GM19238 (cell line): ENCODE results near the gene OR5AN1.
"Not testable (repeated sequence)": the region's sequence is repeated elsewhere in the genome, so short reads cannot be mapped to it uniquely, and the experiment has no call there.

Experiments used
- DNase-seq: peaks from one replicate; pipeline ENCODE4 v3.0.0; 2011; ENCODE audit warnings: low spot score; ENCODE audit not compliant: insufficient read length

Gene OR5AN1, protein sequence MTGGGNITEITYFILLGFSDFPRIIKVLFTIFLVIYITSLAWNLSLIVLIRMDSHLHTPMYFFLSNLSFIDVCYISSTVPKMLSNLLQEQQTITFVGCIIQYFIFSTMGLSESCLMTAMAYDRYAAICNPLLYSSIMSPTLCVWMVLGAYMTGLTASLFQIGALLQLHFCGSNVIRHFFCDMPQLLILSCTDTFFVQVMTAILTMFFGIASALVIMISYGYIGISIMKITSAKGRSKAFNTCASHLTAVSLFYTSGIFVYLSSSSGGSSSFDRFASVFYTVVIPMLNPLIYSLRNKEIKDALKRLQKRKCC

DNA sequence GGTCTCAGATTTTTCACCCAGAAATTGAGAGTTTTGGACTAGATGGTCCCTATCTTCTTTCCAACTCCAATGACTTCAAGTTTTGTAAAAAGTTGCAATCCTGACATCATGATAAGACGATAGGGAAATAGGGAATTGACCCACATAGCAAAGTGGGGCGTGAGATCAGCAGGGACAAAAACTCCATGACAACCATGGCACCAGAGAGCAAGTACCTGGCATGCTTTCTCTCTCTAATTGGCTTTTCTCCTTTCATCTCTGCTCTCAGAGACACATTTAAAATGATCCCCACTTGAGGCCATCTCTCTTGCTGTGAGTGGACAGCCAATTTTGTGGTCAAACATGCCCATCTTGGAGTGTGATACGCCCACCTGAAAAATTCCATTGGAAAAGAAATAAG lies at the start of gene OR5AN1:
Gene OR5AN1 (plus strand): TSS at position 301 of the 400 bp plus-strand sequence. CDS start 5,564 bp downstream, outside the sequence.
- DNase-seq: no peak

DNA sequence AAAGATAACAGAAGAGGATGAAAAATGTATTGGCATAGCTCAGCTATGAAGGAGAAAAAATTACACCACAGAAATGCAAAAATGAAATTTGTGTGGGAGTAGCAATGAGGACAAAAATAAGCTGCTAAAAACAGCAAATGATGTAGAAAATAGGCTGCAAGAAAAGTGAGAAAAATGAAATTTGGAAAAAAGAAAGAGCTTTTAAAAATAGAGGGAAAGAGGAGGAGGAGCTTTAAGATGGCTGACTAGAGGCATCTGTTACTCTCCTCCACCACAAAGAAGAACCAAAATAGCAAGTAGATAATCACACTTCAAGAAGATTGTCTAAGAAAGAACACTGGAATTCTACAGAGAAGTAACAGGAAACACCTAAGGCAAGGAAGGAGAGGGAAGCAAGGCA lies 23.7 kb upstream of the OR5AN1 start:
- DNase-seq: no peak

DNA sequence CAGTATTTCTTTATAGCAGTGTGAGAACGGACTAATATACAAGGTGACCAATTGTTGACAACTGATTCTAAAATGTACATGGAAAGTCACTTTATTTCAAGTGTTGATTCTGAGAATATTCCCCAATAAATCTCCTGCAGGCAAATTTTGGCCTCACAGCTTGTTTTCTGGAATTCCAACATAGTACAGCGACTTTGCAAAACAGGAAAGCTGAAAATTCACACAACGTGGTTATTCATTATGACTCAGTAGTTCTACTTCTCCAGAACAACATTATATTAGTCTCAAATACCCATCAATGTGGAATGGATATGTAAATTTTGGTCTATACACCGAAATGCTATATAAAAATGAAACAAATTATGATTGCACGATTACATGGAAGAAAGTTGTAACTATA lies 22.5 kb upstream of the OR5AN1 start:
- no peak for DNase-seq

DNA sequence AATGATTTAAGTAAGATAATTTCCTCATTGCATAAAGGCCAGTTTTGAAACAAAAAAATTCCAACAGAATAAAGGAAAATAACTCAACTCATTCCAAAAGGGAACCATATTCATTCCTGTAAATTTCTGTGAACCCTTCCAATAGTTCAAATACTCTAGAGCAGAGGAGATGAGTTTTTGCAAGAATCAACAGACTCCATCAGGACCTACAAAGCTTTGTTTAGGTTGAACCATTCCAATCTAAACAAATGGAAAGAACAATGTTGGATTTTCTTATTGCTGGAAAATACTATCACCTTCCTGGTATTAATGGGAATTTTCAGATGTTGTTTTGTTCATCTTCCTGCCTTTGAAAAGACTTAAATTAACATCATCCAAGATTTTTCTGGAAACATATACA lies 21.8 kb upstream of the OR5AN1 start:
- DNase-seq: no peak

DNA sequence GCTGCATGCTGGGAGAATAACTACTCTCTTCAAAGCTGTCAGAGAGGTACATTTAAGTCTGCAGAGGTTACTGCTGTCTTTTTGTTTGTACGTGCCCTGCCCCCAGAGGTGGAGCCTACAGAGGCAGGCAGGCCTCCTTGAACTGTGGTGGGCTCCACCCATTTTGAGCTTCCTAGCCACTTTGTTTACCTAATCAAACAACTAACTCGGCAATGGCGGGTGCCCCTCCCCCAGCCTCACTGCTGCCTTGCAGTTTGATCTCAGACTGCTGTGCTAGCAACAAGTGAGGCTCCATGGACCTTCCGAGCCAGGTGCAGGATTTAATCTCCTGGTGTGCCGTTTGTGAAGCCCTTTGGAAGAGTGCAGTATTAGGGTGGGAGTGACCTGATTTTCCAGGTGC lies 9.0 kb upstream of the OR5AN1 start:
- DNase-seq: not testable (repeated sequence)

DNA sequence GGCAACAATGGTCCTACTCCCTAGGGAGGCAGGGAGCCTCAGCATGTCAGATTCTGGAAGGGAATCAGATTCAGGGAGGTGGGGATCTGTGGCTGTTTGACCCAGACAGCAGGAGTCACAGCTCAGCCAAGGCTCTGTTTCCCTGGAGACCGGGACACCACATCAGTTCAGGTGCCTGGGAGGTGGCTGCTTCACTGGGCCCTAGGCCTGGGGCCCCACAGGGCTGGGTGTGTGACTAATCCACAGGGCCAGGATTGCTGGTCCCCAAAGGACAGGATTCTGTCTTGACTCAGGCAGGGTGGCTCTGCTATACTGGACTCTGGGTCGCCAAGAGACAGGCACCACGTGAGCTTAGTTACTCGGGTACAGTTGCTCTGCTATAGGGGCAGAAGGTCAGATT lies 3.5 kb upstream of the OR5AN1 start:
- DNase-seq: no peak

DNA sequence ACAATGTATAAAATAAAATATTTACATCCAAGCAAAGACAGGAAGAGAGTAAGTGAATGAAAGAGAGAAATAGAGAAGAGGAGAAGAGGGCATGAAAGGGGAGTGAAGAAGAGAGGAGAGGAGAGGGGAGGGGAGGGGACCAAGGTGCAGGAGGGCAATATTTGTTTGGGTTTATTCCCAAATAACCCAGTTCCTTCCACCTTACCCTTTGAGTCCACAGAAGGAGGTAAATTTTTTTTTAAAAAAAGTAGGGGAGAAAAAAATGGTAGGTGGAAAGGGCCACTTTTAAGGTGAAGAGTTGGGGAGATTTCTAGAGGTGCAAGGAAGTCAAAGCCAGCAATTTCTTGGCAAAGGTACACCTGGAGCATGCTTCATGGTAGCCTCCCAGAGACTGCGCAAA lies 2.1 kb upstream of the OR5AN1 start:
- DNase-seq: no peak

DNA sequence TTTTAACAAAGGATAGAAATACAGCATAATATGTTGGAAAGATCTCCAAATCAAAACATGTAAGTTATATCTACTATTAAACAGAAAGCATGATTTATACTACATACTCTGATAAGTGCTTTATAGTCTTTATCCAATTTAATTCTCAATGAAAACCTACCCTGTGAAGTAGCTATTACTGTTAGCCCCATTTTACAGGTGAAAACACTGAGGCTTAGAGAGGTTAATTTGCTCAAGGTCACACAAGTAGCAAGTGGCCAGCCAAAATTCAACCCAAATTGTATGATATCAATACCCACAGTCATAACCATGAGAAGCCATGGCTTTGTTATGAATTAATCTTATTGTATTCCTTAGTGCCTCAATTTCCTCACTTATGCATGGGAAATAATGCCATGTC lies 675 bp upstream of the OR5AN1 start:
- DNase-seq: no peak

DNA sequence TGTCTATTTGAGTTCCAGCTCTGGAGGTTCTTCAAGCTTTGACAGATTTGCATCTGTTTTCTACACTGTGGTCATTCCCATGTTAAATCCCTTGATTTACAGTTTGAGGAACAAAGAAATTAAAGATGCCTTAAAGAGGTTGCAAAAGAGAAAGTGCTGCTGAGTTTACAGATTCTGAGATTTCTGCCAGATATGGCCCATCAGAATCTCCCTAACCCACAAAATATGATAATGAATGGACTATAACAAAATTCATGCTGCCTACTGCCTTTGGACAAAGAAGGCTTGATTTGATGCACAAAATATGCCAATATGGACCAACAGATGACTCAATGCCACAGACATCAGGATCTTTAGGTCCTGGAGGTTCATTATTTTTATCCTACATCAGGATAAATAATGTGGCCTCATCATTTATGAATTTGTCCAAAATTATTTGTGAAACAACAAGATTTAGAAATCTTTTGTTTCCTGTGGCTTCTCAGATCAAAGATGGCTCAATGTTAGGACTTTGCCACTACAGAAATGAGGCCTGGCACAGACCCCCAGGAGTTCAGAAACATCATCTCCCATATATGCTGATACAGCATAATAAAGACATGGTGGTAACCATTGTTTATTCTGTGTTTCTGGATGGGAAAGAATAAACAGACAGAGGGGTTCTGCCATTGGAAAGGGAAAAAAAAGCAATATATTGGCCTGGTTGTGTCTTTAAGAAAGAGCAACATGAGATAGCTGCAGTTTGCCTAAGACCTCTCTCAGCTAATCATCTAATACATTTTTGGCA lies 6.7 kb downstream of the OR5AN1 start:
- DNase-seq: no peak

DNA sequence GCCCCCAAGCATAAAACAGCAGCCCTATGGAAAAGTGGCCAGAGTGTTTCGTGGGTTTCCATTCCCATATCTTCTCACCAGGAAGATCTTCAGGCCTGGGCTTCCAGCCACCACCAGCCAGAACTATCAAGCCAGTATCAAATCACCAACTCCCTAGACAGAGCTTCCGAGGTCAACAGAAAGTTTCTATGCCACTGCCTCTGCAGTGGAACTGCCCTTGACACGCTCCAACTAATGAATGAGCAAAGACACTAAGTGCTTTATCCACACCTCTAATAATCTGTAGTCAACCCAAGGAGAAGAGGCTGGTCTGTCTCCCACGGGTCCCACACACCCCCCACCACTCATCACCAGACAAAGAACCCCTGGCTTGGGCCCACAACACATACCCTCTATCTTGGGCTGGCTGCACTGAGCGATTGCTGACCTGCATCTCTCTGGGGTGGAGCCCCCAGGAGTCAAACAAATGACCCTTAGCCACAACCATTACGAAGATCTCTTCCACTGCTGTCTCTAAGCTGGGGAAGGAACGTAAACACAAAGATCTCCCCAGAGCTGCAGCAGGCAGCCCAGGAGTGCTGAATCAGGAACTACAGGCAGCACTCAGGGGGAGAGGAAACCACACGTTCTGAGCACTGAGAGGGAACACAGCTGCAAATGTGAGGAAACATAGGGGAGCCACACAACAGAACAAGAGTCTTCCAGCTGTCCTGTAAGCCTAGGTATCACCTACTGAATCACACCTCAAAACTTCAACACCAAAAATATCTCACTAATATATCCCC lies 9.7 kb downstream of the OR5AN1 start:
- DNase-seq: no peak

DNA sequence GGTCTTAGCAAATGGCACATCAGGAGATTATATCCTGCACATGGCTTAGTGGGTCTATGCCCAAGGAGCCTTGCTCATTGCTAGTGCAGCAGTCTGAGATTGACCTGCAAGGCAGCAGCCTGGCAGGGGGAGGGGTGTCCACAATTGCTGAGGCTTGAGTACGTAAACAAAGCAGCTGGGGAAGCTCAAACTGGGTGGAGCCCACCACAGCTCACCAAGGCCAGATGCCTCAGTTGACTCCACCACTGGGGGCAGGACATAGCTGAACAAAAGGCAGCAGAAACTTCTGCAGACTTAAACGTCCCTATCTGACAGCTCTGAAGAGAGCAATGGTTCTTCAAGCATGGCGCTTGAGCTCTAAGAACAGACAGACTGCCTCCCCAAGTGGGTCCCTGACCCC lies 13.6 kb downstream of the OR5AN1 start:
- DNase-seq: not testable (repeated sequence)

DNA sequence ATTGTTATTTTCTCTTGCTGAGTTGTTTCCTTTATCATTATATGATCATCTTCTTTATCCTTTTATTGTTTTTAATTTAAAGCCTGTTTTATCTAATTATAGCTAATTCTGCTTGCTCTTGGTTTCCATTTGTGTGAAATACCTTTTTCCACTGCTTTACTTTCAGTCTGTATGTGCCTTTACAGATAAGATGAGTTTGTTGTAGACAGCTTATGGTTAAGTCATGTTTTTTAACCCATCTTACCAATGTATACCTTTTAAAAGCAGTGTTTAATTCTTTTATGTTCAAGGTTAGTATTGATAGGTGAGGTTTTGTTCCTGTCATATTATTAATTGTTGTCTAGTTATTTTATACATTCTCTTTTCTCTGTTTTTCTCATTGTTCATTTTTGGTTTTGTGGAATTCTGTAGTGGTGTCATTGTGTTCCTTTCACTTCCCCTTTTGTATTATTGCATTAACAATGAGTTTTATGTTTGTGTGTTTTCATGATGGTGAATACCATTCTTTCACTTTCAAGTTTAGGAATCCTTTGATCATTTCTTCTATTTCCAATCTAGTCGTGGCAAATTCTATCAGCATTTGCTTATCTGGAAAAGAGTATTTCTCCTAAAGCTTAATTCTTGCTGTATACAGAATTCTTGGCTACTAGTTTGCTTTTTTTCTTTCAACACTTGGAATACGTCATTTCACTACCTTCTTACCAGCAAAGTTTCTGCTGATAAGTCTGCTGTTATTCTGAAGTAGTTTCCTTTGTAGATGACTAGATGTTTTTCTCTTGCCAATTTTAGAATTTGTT lies 21.8 kb downstream of the OR5AN1 start:
- DNase-seq: no peak

DNA sequence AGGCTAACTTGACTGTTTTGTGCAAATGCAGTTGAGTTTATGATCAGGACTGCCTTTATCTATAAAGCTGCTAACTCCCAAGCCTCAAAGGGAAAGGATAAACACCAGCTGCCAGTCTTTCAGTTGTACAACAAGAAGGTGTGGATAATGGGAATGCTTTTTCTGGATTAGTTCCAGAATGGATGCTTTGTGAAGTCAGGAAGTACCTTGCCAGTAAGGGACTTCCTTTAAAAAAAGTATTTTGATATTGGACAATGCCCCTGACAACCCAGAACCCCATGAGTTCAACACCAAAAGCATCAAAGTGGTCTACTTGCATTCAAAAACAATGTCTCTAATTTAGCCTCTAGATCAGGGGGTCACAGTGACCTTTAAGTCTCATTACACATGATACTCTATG lies 35.5 kb downstream of the OR5AN1 start:
- DNase-seq: no peak

DNA sequence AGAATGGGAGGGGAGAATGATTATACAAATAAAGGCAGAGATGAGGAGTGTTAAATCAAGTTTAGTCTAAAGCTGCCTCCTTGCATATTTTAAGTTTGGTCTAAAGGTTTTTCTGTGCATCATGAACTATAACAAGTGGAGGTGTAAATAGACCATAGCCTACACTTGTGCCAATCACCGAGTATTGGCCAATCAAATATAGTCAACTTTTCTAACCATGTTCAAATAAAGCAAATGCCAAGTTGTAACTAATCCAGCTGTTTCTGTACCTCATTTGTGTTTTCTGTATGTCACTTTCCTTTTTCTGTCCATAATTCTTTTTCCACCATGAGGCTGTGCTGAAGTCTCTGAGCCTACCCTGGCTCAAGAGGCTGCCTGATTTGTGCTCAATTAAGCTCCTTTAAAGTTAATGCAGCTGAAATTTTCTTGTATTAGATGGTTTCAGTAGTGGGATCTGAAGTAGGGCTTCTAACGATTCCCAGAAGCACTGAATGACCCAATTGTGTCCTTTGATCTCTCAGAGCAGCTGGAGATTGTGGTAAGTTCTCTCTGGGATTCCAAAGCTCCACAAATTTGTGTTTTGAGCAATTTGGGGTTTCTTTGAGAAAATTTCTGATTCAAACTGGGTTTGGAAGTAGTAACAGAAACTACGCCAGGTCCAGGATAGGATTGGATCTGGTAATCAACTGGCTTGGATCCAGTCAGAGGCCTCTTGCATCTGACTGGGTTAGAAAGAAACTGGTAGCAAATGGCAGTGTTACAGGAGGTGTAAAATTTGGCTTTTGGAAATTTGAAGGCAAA lies 42.0 kb downstream of the OR5AN1 start:
- DNase-seq: no peak

DNA sequence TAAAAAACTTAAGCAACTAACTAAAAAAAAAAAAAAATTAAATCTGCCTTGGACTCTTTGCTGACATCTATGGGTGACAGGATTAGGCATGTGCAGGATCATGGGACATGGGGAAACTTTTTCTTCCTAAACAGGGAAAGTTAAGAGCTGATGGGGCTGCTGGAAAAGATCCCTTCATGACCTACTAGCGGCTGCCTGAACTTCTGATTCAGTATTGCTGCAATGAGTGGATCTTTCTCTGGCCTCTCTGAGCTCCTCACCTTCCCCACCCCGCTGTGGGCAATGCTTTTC lies 42.5 kb downstream of the OR5AN1 start:
- DNase-seq: no peak

DNA sequence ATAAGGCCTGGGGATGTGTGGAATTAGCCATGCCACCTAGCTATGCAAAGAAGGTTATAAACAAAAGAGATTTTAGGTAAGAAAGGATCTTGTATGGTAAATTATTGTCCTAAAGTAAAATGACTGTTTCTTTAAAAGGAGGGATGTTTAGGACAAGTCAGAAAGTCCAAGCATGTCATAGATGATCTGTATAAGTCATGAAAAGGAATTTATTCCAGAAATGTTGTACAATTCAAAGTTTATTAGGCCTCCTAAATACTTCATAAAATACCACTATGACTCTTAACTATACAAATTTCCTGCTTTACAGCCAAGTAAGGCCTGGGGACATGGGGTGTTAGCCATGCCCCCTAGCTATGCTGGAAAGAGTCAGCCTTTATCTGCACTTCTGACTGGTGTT lies 44.9 kb downstream of the OR5AN1 start:
- no peak for DNase-seq

DNA sequence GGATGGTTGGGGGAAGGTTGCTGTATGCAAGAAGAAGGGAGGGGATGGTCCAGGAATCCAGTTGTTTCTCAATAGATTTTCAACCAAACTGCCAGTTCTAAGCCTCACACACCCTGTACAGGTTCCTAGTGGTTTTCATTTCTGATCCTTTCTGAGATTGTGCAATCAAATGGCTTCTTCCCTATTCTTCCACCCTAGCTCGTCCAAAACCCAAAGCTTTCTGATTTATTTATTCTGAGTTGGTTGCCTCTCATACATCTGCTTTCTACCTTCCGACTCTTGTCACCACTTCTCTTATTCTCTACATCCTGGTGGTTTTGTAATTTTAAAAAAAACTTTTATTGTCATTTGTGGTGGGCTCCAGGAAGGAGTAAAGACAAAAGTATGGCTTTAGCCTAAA lies 55.0 kb downstream of the OR5AN1 start:
- DNase-seq: no peak

DNA sequence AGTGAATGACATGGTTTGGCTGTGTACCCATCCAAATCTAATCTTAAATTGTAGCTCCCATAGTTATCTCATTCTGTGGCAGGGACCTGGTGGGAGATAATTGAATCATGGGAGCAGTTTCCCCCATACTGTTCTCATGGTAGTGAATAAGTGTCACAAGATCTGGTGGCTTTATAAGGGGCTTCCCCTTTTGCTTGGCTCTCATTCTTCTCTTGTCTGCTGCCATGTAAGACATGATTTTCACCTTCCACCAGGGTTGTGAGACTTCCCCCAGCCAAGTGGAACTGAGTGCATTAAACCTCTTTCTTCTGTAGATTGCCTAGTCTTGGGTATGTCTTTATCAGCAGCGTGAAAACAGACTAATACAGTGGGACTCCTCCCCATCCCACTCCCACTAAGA lies 56.4 kb downstream of the OR5AN1 start:
- no peak for DNase-seq

DNA sequence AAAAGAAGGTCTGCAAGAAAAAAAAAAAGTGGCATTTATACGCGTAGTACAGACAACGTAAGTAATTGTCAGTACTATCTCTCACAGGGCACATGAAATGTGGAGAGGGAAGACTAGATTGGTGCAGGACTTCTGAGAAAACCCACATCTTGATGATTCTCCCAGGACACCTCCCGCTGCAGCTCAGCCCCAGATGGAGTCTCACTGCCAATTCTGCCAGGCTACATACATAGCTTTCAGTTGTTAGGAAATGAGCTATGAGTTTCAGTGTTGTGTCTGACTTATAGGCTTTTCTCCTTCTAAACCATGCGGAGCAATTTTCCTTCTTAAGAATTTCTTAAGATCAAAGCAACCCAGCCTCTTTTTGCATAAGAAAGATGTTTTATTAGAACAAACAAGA lies 57.9 kb downstream of the OR5AN1 start:
- no peak for DNase-seq

DNA sequence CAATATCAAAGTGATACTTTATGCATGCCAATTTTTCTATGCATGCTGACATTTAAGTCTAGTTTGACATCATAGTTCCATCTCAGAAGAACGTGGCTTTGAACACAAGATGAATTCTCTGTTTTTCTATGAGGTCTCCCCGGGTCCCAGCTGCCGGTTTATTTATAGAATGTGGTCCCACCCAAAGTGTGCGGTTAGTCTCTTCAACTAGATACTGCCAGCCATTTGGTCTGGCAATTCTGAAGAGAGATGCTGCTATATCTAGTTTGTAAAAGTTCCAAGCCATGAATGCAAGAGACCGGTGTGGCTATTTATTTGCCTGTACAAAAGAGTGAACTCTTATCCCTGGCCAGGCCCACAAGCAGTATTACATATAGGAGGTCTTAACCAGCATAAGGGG lies 58.3 kb downstream of the OR5AN1 start:
- no peak for DNase-seq

DNA sequence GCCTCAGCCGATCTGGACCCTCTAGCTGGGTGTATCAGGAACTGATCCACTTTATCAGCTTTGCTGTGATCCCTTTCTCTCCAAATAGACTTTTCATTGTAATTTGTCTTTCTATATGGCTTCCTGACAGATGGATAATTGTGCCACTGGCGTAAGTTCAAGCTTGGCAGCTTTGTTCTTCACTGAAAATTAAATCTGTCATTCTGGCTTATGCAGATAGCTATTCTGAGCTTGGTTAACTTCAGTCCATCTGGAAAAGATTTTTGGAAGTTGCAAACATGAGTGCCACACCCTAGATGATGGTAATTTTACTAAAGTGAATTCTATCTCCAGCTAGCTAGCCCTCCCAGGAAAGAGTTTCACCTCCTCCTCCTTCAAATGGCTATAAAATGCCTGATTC lies 59.5 kb downstream of the OR5AN1 start:
- DNase-seq: no peak
